ENCODE results near the gene GPR55. TPM values are rescaled to one million over a fixed set of nuclear protein-coding genes. Genes with fewer than 3 reads are reported as not detected.

Gene GPR55
- total and polyA plus RNA-seq, 2 of the 4 experiments (the other 2 are of a cell fraction) = 0.03 TPM; not detected in 1

DNA sequence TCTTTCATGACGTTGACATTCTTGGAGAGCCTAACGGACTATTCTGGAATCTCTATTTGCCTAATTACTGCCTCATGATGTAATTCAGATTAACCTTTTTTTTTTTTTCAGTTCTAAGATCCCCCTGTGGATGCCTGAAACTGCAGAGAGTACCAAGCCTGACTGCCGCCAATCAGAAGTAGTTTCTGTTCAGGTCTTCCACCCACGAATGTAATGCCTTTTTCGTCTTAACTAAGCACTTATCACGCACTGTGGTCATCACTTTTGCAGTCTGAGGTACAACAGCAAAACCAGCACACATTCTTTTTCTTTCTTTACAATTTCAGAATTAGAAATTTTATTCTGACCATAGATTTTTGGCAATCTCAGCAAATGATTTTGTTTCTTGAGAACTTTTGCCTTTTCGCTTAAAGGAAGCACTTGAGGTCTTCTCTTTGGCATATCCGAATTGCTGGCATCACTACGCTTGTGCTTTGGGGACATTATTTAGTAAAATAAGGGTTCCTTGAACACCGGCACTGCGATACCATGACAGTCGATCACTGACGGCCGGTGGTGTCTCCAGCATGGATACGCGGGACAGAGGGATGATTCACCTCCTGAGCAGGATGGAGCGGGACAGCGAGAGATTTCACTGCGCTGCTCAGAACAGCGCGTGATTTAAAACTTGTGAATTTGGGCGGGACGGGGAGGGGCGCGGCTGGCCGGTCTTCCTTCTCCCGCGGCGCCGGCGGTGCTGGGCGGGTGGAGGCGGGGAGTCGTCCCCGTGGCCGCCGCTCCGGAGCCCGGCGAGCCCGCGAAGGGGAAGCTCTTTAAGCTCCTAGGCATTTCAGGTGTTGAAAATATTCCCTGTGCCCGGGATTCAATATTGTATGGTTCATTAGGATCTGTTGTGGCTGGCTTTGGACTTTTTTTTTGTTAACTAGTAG is 32.0 kb upstream of the GPR55 start:
- H2AK5ac ChIP-seq (ENCODE audit: low read depth, low read length) = no peak overlapping the region
- H2AK9ac ChIP-seq (replicated peaks; ENCODE audit: low read depth, low read length, poor library complexity) = no peak overlapping the region
- 14% methylated on average over 22 of the region's 43 CpGs; no CpG with 5 or more reads in 1 of the 2 experiments for WGBS, 2 experiments (ENCODE audit: extremely low coverage in 2 of 2, insufficient read length in 1 of 2)
- no peak overlapping the region for H2BK20ac ChIP-seq (ENCODE audit: low read depth, low read length)
- peak overlapping the region; percentile 77 for H2AFZ ChIP-seq (replicated peaks; ENCODE audit: low read length, poor library complexity)
- H3K18ac ChIP-seq (ENCODE audit: low read depth, low read length) = no peak overlapping the region
- H3K27ac ChIP-seq (ENCODE audit: insufficient read depth, low read length) = no peak overlapping the region
- in situ Hi-C loops (cut with MboI; ENCODE audit: low sequenced_read_pairs) = no loop called here
- BruUV-seq (replicated peaks) = no TSS peak
- no peaks in the 10 kb centered on the region for H3K9me1 ChIP-seq (ENCODE audit: insufficient read depth, low read length)
- no peaks in the 10 kb centered on the region for H3K4me1 ChIP-seq (ENCODE audit: control insufficient read depth, insufficient read depth, low read length)
- no peak overlapping the region for H2BK120ac ChIP-seq (ENCODE audit: low read depth, low read length)
- peaks cover 40% of the 10 kb centered on the region for H3K27me3 ChIP-seq (ENCODE audit: control insufficient read depth, insufficient read depth, low read length)
- H3K23ac ChIP-seq (ENCODE audit: low read depth, low read length) = no peak overlapping the region
- no peak overlapping the region for H4K5ac ChIP-seq (ENCODE audit: low read depth, low read length)
- POLR2A ChIA-PET (ENCODE audit: unreplicated experiment) = interaction anchor here (0.6 kb wide), 1 partner anchor 9 kb away, joined by 4 read pairs; no protein-coding TSS in a partner anchor
- no peak overlapping the region for H2BK15ac ChIP-seq (ENCODE audit: low read depth, low read length)
- CTCF ChIA-PET = interaction anchor here (0.6 kb wide), 1 partner anchor 443 kb away, joined by 4 read pairs; no protein-coding TSS in a partner anchor
- H2BK5ac ChIP-seq (ENCODE audit: low read depth, low read length, poor library complexity, severe bottlenecking) = no peak overlapping the region
- H3K9me3 ChIP-seq (ENCODE audit: control insufficient read depth, insufficient read depth, low read length) = peaks cover 3% of the 10 kb centered on the region; the same call in 1 of the 2 replicates
- no peak overlapping the region for H3K14ac ChIP-seq (replicated peaks; ENCODE audit: low read depth, low read length)
- no peaks in the 10 kb centered on the region for H3K79me1 ChIP-seq (ENCODE audit: low read depth in 1 of 2, low read length in 2 of 2)
- H3K36me3 ChIP-seq (ENCODE audit: control insufficient read depth, insufficient read depth, low read length) = no peaks in the 10 kb centered on the region
- peak overlapping the region; percentile 9 for H3K4me3 ChIP-seq (ENCODE audit: insufficient read depth, low read depth, low read length)
- H4K20me1 ChIP-seq (ENCODE audit: insufficient read depth, low read length) = no peaks in the 10 kb centered on the region
- ATAC-seq (ENCODE audit: low read depth) (peak; percentile 95), DNase-seq (peak; percentile 49)
- H3K9ac ChIP-seq (ENCODE audit: low read depth, low read length) = no peak overlapping the region; the same call in 1 of the 2 replicates
- H3K4me2 ChIP-seq (ENCODE audit: low read depth, low read length) = peak overlapping the region; percentile 65
- H3K4ac ChIP-seq (ENCODE audit: low read depth, low read length) = no peak overlapping the region
- H3K56ac ChIP-seq (ENCODE audit: extremely low read depth, insufficient read depth, low read length) = no peak overlapping the region
- intact Hi-C loops (cut with micrococcal nuclease) = loop anchor here (10.0 kb wide), 1 partner anchor 58 kb away; no protein-coding TSS in a partner anchor
- no peak overlapping the region for H4K91ac ChIP-seq (ENCODE audit: insufficient read depth, low read depth, low read length)
- H4K8ac ChIP-seq (ENCODE audit: low read depth in 2 of 2, low read length in 2 of 2) = no peak overlapping the region
- dilution Hi-C loops (cut with HindIII; ENCODE audit: low sequenced_read_pairs, unreplicated experiment) = no loop called here
- no peak for TF ChIP-seq RCOR1 (IDR thresholded peaks at IDR 0.05; ENCODE audit: insufficient replicate concordance, low read length)
- no peak for TF ChIP-seq POLR2A (IDR thresholded peaks at IDR 0.05; ENCODE audit: low read depth, low read length)
- TF ChIP-seq MXI1 (IDR thresholded peaks at IDR 0.05; ENCODE audit: borderline replicate concordance, low read depth, low read length) = no peak
- no peak for TF ChIP-seq RFX5 (IDR thresholded peaks at IDR 0.05; ENCODE audit: low read depth, low read length)
- TF ChIP-seq, protein P1, sequence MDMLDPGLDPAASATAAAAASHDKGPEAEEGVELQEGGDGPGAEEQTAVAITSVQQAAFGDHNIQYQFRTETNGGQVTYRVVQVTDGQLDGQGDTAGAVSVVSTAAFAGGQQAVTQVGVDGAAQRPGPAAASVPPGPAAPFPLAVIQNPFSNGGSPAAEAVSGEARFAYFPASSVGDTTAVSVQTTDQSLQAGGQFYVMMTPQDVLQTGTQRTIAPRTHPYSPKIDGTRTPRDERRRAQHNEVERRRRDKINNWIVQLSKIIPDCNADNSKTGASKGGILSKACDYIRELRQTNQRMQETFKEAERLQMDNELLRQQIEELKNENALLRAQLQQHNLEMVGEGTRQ (IDR thresholded peaks at IDR 0.05; ENCODE audit: low read depth, low read length) = no peak
- no peak for TF ChIP-seq MAFK (IDR thresholded peaks at IDR 0.05; ENCODE audit: low read depth, low read length)
- no peak for TF ChIP-seq MAZ (IDR thresholded peaks at IDR 0.05; ENCODE audit: borderline replicate concordance, low read depth, low read length)
- TF ChIP-seq BHLHE40 (IDR thresholded peaks at IDR 0.05; ENCODE audit: low read depth, low read length) = no peak
- no peak for TF ChIP-seq CEBPB (IDR thresholded peaks at IDR 0.05; ENCODE audit: low read depth, low read length)
- TF ChIP-seq, protein P2, sequence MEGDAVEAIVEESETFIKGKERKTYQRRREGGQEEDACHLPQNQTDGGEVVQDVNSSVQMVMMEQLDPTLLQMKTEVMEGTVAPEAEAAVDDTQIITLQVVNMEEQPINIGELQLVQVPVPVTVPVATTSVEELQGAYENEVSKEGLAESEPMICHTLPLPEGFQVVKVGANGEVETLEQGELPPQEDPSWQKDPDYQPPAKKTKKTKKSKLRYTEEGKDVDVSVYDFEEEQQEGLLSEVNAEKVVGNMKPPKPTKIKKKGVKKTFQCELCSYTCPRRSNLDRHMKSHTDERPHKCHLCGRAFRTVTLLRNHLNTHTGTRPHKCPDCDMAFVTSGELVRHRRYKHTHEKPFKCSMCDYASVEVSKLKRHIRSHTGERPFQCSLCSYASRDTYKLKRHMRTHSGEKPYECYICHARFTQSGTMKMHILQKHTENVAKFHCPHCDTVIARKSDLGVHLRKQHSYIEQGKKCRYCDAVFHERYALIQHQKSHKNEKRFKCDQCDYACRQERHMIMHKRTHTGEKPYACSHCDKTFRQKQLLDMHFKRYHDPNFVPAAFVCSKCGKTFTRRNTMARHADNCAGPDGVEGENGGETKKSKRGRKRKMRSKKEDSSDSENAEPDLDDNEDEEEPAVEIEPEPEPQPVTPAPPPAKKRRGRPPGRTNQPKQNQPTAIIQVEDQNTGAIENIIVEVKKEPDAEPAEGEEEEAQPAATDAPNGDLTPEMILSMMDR (conservative IDR thresholded peaks at IDR 0.05; ENCODE audit: low read depth, low read length) = no peak
- TF ChIP-seq CHD1 (IDR thresholded peaks at IDR 0.05; ENCODE audit: low read depth, low read length) = no peak
- TF ChIP-seq NFE2L2 (IDR thresholded peaks at IDR 0.05; ENCODE audit: low read depth, low read length) = no peak
- no peak for TF ChIP-seq RAD21 (IDR thresholded peaks at IDR 0.05; ENCODE audit: low read length)
- no peak for TF ChIP-seq ELK1 (IDR thresholded peaks at IDR 0.05; ENCODE audit: borderline replicate concordance, low read depth, low read length)

Data from IMR-90 (cell line).